GM19324 (cell line): ENCODE data around the gene TNFAIP6.

ENCODE experiments used
- ATAC-seq: cut with Tn5 transposase; IDR thresholded peaks from one replicate; pipeline ENCODE4 v1.9.1; 2021; ENCODE audit warnings: mild to moderate bottlenecking, moderate library complexity; ENCODE audit not compliant: unreplicated experiment, low FRiP score

Gene TNFAIP6

DNA sequence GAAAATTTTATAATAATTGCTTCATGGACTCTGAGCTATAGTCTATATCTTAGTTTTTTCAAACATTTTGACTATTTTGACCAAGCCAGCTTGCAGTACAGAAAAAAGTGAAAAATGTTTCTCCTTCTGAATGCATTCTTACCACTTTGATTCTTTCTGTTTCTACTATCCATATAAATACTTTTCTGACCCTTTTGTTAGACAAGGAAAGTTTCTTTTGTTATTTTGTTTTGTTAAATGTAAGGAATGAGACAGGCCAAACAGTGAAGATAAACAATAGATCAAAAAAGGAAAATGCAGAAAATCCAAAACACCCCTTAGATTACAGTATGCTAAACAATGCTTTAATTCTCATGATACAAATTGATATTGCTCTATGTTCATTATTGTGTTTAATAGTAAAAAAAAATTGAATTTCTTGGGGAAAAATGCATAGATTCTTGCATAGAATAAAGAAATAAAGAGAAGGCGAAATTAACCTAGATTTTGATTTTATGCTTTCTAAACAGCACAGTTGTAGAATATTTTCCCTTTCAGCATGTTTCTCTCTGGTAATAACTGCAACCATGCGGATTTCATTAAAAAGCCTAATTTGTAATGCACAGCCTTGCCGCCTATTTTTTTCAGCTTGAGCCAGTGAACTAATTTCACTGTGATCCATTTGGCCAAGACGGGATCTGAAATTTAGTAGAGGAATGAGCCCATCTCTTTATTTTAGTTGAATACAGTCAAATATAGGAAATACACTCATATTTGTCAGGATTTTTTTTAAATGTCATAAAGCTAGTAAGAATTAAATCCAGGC lies 976 bp downstream of the TNFAIP6 start:
- no peak for ATAC-seq

DNA sequence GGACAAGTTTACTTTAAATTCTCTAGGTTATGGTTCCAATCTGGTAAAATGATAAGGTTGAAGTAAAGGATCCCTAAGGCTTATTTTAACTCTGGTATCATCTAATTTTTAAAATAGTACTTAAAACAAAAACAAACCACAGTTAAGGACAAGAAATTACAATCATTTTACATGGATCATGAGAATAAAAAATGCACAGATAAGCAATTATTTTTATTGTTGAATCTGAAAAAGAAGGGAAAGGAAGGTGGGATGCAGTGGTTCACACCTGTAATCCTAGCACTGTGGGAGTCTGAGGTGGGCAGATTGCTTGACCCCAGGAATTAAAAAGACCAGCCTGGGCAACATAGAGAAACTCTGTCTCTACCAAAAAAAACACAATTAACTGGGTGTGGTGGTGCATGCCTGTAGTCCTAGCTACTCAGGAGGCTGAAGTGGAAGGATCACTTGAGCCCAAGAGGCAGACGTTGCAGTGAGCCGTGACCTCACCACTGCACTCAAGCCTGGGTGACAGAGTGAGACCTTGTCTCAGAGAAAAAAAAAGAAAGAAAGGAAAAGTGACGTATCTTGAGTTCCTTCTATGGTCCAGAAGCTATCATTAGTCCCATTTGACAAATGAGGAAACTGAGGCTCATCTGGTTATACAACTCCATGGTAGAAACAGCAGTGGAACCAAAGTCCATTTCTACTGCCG lies 2.5 kb downstream of the TNFAIP6 start:
- no peak for ATAC-seq

DNA sequence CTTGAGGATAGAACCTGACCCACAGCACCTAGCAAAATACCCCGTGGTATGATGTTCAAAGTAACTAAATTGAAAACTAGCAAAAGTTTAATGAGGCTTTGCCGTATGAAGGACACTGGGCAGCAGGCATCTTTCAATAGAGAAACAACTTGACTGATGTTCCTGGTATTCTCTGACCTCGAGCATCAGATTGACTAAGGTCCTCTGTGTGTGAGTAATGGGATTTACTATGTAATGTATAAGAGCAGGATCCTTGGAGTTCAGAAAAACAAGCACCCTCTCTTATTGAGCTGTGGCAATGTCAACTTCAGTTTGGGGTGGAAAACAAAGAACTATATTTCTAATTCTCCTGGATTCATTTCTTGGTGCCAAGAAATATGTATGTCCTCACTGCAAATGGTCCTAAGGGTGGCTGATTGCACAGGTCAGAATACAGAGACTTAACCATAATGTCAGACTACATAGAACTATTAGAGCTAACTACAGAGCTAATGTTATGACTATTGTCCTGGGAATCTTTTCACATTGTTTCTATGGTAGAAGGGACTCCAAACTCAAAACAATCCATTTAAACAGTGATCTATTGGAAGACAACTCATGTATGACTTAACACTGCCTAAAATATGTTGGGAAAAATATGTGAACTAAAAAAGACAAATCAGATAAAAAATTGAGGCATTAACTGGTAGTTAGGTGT lies 4.4 kb downstream of the TNFAIP6 start:
- ATAC-seq, result no peak

DNA sequence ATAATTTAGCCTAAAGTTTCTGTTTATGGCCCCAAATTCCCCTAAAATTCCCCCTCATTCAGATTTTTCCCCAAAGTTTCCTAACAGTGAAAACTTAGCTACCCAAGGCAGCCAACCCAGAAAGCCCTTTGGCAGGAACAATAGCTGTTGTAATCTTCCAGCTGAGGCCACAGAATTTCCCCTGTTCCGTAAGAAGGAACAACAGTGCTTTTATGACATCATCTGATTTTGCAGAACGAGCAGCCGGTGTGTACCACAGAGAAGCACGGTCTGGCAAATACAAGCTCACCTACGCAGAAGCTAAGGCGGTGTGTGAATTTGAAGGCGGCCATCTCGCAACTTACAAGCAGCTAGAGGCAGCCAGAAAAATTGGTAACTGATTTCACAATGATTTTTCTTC lies 6.3 kb downstream of the TNFAIP6 start:
- ATAC-seq, result no peak

DNA sequence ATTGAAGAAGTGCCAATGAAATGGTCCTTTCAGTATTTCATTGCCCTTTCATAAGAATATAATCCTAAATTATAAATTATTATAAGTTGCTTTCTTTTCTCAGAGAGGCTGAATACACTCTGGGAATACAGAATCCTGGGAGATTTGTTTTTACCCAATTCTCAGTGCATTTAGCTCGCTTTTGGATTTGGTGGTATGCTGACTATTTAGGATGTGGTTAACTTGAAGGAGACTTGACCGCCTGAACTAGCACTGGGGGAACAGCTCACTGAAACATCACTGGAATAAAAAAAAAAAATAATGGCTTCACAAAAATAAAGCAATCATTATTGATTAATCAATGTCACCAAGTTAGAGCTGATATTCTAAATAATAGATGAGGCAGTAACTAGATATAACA lies 10.2 kb downstream of the TNFAIP6 start:
- ATAC-seq, result no peak

DNA sequence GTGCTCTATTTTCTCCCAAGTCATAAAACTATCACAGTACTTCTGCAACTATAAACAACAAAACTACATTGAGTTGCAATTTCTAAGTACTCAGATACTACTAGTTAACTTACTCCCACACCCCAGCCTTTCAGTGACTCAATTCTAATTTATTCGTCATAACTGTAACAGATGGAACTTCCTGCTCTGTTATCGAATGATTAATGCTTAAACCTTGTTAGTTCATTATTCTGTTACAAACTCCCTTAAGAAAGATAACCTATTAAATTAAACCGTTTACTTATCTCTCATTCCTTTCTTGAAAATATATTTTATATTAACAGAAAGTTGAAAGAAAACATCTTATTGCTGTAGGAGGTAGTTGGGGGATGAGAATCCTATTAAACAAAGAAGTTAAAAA lies 17.0 kb downstream of the TNFAIP6 start:
- ATAC-seq, result peak; percentile 79

DNA sequence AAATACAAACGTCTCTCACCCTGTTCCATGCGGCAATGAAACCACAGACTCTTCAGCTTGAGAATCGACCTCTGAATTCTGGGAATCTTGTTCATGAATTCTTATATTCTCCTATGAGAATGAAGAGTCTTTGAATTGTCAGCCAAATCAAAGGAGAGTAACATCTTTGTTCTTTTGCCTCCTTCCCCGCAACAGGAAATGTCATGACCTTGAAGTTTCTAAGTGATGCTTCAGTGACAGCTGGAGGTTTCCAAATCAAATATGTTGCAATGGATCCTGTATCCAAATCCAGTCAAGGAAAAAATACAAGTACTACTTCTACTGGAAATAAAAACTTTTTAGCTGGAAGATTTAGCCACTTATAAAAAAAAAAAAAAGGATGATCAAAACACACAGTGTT lies 21.8 kb downstream of the TNFAIP6 start:
- ATAC-seq, result no peak

DNA sequence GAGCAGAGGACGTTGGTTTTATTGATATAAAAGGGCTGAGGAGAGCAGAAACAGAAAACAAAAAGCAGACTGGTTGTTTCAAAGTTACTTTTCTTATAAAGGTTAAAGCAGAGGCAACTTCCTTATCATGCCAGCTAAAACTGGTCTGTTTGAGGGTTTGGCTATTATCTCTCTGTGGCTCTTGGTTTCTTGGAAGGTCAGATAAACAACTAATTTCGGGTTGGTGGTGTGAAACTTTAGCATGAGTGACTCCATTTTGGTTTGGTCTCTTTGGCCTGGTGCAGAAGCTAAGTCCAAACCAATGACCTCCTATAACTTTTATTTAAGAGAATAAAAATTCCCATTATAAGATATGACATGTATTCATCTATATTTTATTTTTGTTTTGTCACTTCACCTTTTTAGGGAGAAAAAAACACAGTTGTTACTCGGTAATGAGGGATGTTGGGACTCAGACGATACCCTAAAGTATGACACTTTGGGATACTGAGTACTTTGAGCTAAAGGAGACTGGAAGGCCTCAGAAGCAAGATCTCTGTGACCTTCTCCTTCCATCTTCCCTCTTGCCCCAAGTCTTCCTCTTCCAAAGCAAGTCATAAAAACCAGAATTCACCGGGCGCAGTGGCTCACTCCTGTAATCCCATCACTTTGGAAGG lies 23.3 kb downstream of the TNFAIP6 start:
- no peak for ATAC-seq

DNA sequence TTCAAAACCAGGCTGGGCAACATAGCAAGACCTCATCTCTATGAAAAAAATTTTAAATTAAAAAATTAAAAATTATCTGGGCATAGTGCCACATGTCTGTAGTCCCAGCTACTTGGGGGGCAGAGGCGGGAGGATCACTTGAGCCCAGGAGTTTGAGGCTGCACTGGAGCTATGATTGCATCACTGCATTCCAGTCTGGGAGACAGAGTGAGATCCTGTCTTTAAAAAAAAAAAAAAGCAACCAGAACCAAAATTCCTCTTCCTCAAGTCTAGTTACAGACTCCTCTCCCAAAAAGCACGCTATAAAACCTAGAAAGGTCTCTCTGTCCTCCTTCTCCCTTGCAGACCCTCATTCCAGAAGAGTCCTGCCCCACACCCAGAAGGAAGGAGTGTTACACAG lies 23.9 kb downstream of the TNFAIP6 start:
- no peak for ATAC-seq

DNA sequence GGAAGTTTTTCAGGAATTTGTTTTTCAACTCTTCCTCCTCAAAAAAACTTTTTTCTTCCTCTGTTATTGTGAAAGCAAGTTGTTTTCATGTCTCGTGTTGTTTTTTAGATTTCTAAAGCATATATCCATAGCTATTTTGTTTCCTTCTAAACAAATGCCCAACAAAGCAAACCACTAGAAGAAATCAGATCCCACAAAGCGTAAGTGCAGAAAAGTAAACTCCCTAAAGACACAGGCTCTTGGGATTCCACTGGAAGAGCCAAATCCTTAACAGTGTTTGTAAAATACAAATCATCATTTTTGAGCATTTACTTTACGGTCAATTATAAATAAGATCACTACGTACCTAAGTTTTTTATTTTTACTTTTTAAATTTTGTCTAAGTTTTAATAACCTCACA lies 30.6 kb downstream of the TNFAIP6 start:
- ATAC-seq, result no peak

DNA sequence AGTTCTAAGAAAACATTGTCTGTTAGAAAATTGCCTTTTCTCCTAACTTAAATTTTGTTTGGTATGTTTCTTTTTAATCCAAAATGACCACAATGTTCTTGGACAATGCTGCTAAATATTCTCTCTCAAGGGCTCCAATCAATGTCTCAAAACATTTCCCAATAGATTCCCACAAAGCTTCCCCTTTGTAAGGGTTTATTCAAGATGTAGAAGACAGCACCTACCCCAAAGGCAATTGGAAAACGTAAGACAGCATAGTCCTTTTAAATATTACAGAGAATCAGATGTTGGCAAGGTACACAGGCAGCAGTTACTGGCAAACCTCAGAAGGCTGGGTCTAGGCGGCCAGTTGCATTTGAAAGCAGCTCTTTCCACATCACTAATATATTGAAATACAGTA lies 34.0 kb downstream of the TNFAIP6 start:
- ATAC-seq, result no peak

DNA sequence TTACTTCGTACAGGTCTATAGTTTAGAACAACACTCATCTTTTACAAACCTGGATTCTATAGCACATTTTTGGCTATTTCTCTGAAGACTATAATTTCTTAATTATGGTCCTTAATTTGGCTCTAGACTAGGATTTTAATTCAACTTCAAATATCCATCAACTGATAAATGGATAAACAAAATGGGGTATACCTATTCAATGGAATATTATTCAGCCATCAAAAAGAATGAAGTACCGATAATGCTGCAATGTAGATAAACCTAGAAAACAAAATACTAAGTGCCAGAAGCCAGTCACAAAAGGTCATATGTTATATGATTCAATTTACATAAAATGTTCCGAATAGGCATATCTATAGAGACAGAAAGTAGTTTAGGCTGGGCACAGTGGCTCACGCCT lies 37.1 kb downstream of the TNFAIP6 start:
- ATAC-seq, result no peak

DNA sequence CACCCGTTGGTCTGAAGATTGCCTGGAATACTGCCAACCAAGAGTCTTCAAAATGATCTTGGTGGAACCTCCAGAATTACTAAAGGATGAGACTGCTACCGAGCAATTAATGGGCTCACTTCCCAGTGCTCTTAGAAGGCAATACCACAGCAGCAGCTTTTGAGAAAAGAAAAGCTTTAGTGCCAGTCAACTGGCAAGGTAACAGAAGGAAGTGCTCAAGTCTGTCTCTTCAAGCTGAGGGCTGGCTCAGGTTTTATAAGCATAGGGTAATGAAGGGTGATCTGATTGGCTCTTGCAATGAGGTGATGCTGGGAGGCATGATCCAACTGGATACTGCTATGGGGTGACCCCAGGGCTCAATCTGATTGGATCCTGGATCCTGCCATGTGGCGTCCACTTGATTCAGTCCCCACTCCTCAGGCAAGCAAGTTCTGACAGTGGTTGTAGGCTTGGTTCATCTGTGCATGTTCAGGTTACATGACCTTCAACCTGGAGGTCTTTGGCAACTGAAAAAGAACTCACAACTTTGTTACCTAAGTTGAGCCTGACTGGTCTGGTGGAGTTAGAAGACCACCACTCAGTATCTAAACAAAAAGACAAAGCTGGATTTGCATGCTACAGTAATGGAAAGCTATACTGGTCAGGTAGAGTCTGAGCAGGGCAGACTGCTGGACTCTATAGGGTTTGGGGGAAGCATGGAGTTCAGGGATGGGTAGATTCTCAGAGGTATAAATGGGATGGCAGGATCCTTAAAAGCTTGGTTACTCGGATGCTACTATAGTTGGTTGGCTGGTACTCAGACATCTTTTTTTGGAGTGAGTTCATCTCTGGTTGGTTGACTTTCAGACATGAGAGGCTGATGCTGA lies 38.4 kb downstream of the TNFAIP6 start:
- no peak for ATAC-seq

DNA sequence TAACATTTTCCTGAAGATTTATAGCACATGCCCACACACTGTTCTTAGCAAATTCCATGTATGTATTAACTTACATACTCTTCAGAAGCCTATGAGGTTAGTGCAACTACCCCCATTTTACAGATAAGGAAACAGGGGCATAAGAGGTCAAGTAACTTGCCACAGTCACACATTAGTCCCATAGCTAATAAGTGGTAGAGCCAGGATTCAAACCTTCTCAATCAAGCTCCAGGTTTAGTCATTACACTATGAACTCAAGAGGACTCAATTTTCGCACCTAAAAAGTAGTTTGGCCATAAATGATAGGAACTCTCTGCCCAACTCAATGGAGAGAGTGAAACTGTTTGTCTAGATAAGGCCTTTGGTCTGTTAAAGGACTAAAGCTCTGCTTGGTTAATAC lies 42.6 kb downstream of the TNFAIP6 start:
- ATAC-seq, result no peak

DNA sequence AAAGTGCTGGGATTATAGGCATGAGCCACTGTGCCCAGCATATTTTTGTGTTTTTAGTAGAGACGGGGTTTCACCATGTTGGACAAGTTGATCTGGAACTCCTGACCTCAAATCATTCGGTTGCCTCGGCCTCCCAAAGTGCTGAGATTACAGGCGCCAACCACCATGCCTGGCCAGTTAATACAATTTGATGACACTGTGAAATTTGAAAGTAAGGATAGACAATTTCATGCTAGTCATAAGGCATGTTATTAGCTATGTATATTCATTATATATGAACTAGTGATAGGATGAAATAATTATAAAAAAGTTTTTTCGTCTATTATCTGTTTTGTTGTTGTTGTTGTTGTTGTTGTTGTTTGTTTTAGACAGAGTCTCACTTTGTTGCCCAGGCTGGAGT lies 43.8 kb downstream of the TNFAIP6 start:
- no peak for ATAC-seq

DNA sequence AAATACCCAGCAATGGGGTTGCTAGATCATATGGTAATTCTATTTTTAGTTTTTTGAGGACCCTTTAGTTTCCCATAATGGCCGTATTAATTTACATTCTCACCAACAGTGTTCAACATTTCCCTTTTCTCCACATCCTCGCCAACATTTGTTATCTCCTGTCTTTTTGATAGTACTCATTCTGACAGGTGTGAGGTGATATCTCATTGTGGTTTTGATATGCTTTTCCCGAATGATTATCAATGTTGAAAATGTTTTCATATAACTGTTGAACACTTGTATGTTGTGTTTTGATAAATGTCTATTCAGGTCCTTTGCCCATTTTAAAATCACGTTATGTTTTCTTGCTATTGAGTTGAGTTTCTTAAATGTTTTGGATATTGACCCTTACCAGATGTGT lies 46.5 kb downstream of the TNFAIP6 start:
- no peak for ATAC-seq

DNA sequence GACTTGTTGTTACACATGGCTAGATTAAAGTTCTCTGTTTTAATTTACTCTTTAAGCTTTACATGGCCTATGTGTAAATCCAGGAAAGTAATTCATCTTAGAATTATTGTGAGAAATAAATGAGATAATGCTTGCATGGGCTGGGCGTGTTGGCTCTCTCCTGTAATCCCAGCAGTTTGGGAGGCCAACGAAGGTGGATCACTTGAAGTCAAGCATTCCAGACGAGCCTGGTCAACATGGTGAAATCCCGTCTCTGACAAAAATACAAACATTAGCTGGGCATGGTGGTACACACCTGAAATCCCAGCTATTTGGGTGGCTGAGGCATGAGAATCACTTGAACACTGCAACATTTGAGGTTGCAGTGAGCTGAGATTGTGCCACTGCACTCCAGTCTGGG lies 48.0 kb downstream of the TNFAIP6 start:
- ATAC-seq, result no peak

DNA sequence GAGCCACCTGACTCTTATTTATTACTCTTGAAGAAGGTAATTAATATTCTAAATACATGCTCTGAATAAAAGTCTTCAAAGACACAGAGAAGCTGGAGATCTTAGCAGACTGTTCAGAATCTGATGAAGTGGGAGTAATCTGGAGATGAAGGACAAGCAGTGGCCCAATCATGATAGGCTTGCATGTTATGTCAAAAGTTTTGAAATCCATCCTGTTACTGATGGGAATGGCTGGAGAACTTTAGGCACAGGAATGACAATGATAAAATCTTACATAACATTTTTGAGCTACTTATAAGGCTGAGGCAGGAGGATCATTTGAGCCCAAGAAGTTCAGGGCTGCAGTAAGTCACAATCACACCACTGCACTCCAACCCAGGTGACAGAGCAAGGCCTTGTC lies 49.9 kb downstream of the TNFAIP6 start:
- ATAC-seq, result no peak

DNA sequence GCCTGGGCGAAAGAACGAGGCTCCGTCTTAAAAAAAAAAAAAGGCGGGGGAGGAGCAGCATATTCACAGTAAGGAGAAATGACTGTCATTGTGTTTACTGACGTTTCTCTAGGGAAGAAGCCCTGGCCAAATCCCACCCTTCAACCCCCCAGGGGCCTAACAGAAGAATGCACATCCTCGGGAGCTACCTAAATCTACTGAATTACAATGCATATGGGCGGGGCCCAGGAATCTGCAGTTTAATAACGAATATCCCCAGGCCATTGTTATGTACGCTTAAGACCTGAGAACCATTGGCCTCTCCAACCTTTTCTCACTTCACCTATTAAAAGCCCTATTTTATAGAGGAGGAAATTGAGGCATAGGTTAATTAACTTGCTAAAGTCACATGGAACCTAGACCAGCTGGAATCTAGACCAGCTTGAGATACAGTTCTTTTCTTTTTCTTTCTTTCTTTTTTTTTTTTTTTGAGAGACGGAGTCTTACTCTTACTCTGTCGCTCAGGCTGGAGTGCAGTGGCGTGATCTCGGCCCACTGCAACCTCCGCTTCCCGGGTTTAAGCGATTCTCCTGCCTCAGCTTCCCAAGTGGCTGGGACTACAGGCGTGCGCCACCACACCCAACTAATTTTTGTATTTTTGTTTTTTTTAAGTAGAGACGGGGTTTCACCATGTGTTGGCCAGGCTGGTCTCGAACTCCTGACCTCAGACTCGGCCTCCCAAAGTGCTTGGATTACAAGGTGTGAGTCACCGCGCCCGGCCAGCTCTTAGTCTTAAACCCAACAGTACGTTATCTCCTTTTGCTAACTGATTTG lies 51.6 kb downstream of the TNFAIP6 start:
- no peak for ATAC-seq
